Neuronal stem cell (in vitro differentiated cells): ENCODE results near the gene OVCA2.

ENCODE experiments used
- DNase-seq: peaks from one replicate; pipeline ENCODE4 v3.0.0-alpha.2; 2013; ENCODE audit warnings: low spot score
- H2AFZ ChIP-seq: one replicate; pipeline ENCODE4 v1.6.1; 2013; ENCODE audit warnings: mild to moderate bottlenecking, low read length, inconsistent platforms
- H2AK5ac ChIP-seq: 2 replicates; pipeline ENCODE4 v1.6.1; 2013; ENCODE audit warnings: low read depth, mild to moderate bottlenecking, inconsistent platforms, low read length, moderate library complexity, mixed read lengths
- H2BK120ac ChIP-seq: 2 replicates; pipeline ENCODE4 v1.6.1; 2013; ENCODE audit warnings: low read depth, mild to moderate bottlenecking, inconsistent platforms, low read length, moderate library complexity, mixed read lengths
- H2BK12ac ChIP-seq: one replicate; pipeline ENCODE4 v1.6.1; 2013; ENCODE audit warnings: low read length, inconsistent platforms
- H2BK15ac ChIP-seq: 2 replicates; pipeline ENCODE4 v1.6.1; 2013; ENCODE audit warnings: mild to moderate bottlenecking, low read length, inconsistent platforms, mixed read lengths
- H2BK5ac ChIP-seq: one replicate; pipeline ENCODE4 v1.6.1; 2013; ENCODE audit warnings: inconsistent platforms, mild to moderate bottlenecking, low read length, moderate library complexity
- H3K14ac ChIP-seq: one replicate; pipeline ENCODE4 v1.6.1; 2013; ENCODE audit warnings: low read length, inconsistent platforms
- H3K18ac ChIP-seq: 2 replicates; pipeline ENCODE4 v1.6.1; 2013; ENCODE audit warnings: low read length, inconsistent platforms
- H3K23ac ChIP-seq: 2 replicates; pipeline ENCODE4 v1.6.1; 2013; ENCODE audit warnings: low read depth, mild to moderate bottlenecking, mixed read lengths, low read length, inconsistent platforms; ENCODE audit not compliant: poor library complexity
- H3K27ac ChIP-seq: replicated peaks from 3 replicates; pipeline ENCODE4 v1.5.1; 2013; ENCODE audit warnings: low read length, inconsistent platforms
- H3K27me3 ChIP-seq, 3 experiments: 2 replicates each; pipeline ENCODE4 v1.6.1; 2013; ENCODE audit warnings: low read length in 3 of 3, mild to moderate bottlenecking in 2 of 3, inconsistent platforms in 1 of 3, low read depth in 1 of 3, mixed read lengths in 1 of 3, moderate library complexity in 1 of 3; ENCODE audit not compliant: control insufficient read depth in 3 of 3, insufficient read depth in 3 of 3
- H3K36me3 ChIP-seq, 2 donors: replicated peaks in 1 of 2; 2 replicates each; pipeline ENCODE4 v1.6.1; 2013; ENCODE audit warnings: low read length in 2 of 2; ENCODE audit not compliant: control insufficient read depth in 2 of 2, insufficient read depth in 2 of 2
- H3K4ac ChIP-seq: 2 replicates; pipeline ENCODE4 v1.6.1; 2013; ENCODE audit warnings: inconsistent platforms, mild to moderate bottlenecking, low read length, moderate library complexity
- H3K4me1 ChIP-seq, 2 donors: 1 replicate in 1 of 2; 2 replicates in 1 of 2; pipeline ENCODE4 v1.6.1; 2013; ENCODE audit warnings: low read length in 2 of 2, low read depth in 1 of 2; ENCODE audit not compliant: control insufficient read depth in 2 of 2, insufficient read depth in 1 of 2
- H3K4me2 ChIP-seq: one replicate; pipeline ENCODE4 v1.6.1; 2013; ENCODE audit warnings: mild to moderate bottlenecking, low read length, inconsistent platforms; ENCODE audit not compliant: insufficient read depth, poor library complexity, severe bottlenecking
- H3K4me3 ChIP-seq, 2 donors: 2 replicates each; pipeline ENCODE4 v1.5.1; 2013; ENCODE audit warnings: low read length in 2 of 2, mild to moderate bottlenecking in 2 of 2, inconsistent platforms in 1 of 2, moderate library complexity in 1 of 2
- H3K79me1 ChIP-seq: one replicate; pipeline ENCODE4 v1.6.1; 2013; ENCODE audit warnings: low read depth, mild to moderate bottlenecking, inconsistent platforms, low read length, moderate library complexity
- H3K9ac ChIP-seq: one replicate; pipeline ENCODE4 v1.6.1; 2013; ENCODE audit warnings: mild to moderate bottlenecking, low read depth, low read length, inconsistent platforms; ENCODE audit not compliant: poor library complexity
- H3K9me3 ChIP-seq, 2 donors: replicated peaks in 1 of 2; 2 replicates each; pipeline versions ENCODE3 to v1.6.1; 2013; ENCODE audit warnings: low read length in 2 of 2, mild to moderate bottlenecking in 2 of 2, inconsistent platforms in 1 of 2, low read depth in 1 of 2, mixed read lengths in 1 of 2, moderate library complexity in 1 of 2; ENCODE audit not compliant: control insufficient read depth in 2 of 2, insufficient read depth in 1 of 2
- H4K8ac ChIP-seq: one replicate; pipeline ENCODE4 v1.6.1; 2013; ENCODE audit warnings: low read depth, mild to moderate bottlenecking, inconsistent platforms, low read length, moderate library complexity
- H4K91ac ChIP-seq: one replicate; pipeline ENCODE4 v1.6.1; 2013; ENCODE audit warnings: low read length, low read depth, mild to moderate bottlenecking, inconsistent platforms; ENCODE audit not compliant: poor library complexity
- WGBS, 2 donors: extraction: QIAGEN DNeasy Blood & Tissue Kit; methylation state at CpG; one replicate each; pipeline ENCODE4 v1.1.7; 2013; ENCODE audit warnings: missing lambda C conversion rate in 2 of 2, mixed read lengths in 1 of 2; ENCODE audit not compliant: insufficient read length in 2 of 2, insufficient replicate concordance in 1 of 2; ENCODE audit errors: extremely low coverage in 2 of 2; 5-methylcytosine and 5-hydroxymethylcytosine counted together

OVCA2 gene

GRCh38 chr17:2054512-2055291, 12.9 kb downstream of the OVCA2 start, which contains the start of gene HIC1:
Gene HIC1 (plus strand): TSS chr17:2055103. CDS start chr17:2056691, 1,588 bp downstream.
- no peak within 1 kb of the TSS for H4K8ac ChIP-seq
- H3K9ac ChIP-seq: peak within 1 kb of the TSS; percentile 72
- H3K27me3 ChIP-seq: peaks cover 4 to 86% (median 69%) of the 10 kb centered on the region in 3 experiments
- peaks cover 0 to 6% of the 10 kb centered on the region in 2 donors for H3K36me3 ChIP-seq
- H3K23ac ChIP-seq: peak within 1 kb of the TSS; percentile 39
- no peak within 1 kb of the TSS for H4K91ac ChIP-seq
- H2AFZ ChIP-seq: peak within 1 kb of the TSS; percentile 82
- peak; percentile 68 for DNase-seq
- peak within 1 kb of the TSS; percentile 37 to 77 for H3K4me3 ChIP-seq
- H3K79me1 ChIP-seq: no peaks in the 10 kb centered on the region
- no peak within 1 kb of the TSS for H2AK5ac ChIP-seq
- H3K4me1 ChIP-seq: peaks cover 11 to 13% of the 10 kb centered on the region in 2 donors
- H3K18ac ChIP-seq: peak within 1 kb of the TSS; percentile 53
- H3K9me3 ChIP-seq: peaks cover 0 to 7% of the 10 kb centered on the region in 2 donors
- no peak within 1 kb of the TSS for H2BK120ac ChIP-seq
- H3K14ac ChIP-seq: no peak within 1 kb of the TSS
- H2BK12ac ChIP-seq: no peak within 1 kb of the TSS
- no peak within 1 kb of the TSS for H2BK5ac ChIP-seq
- peak within 1 kb of the TSS; percentile 83 for H3K4me2 ChIP-seq
- no peak within 1 kb of the TSS for H3K4ac ChIP-seq
- H3K27ac ChIP-seq: no peak within 1 kb of the TSS
- no CpG with 5 or more reads among the region's 72 CpGs for WGBS, 2 donors
- no peak within 1 kb of the TSS for H2BK15ac ChIP-seq

- Histone ChIP-seq H4K8ac (no peak overlapping the region), H3K4me2 (peak overlapping the region; percentile 83)
Observed at GRCh38 chr17:2055292-2056205, 13.7 kb downstream of the OVCA2 start.

GRCh38 chr17:2056206-2057174, 14.7 kb downstream of the OVCA2 start:
- H3K4me3 ChIP-seq: no peak overlapping the region
- peaks cover 3% of the 10 kb centered on the region for H3K79me1 ChIP-seq
- H3K36me3 ChIP-seq: peaks cover 5 to 22% of the 10 kb centered on the region in 2 donors
- H3K27me3 ChIP-seq: peaks cover 2 to 91% (median 70%) of the 10 kb centered on the region in 3 experiments
- H2BK5ac ChIP-seq: peak overlapping the region; percentile 35
- DNase-seq: no peak
- H2BK120ac ChIP-seq: no peak overlapping the region
- no peak overlapping the region for H3K27ac ChIP-seq
- no peak overlapping the region for H3K14ac ChIP-seq
- peak overlapping the region; percentile 84 for H3K9ac ChIP-seq
- peak overlapping the region; percentile 87 for H3K18ac ChIP-seq
- peak overlapping the region; percentile 37 for H3K4ac ChIP-seq
- H2BK15ac ChIP-seq: no peak overlapping the region
- H3K4me1 ChIP-seq: peaks cover 11 to 13% of the 10 kb centered on the region in 2 donors
- H3K4me2 ChIP-seq: peak overlapping the region; percentile 49
- no peak overlapping the region for H4K8ac ChIP-seq
- H3K9me3 ChIP-seq: peaks cover 0 to 7% of the 10 kb centered on the region in 2 donors
- peak overlapping the region; percentile 85 for H3K23ac ChIP-seq
- no peak overlapping the region for H2AFZ ChIP-seq
- no peak overlapping the region for H2BK12ac ChIP-seq
- no peak overlapping the region for H4K91ac ChIP-seq
- H2AK5ac ChIP-seq: peak overlapping the region; percentile 70
- WGBS, 2 donors: no CpG with 5 or more reads among the region's 85 CpGs

More at GRCh38 chr17:2055292-2056205, 13.7 kb downstream of the OVCA2 start:
- no peak overlapping the region for H2BK12ac ChIP-seq
- H3K14ac ChIP-seq: no peak overlapping the region
- H3K79me1 ChIP-seq: no peaks in the 10 kb centered on the region
- H3K4ac ChIP-seq: no peak overlapping the region
- H3K4me3 ChIP-seq: peak overlapping the region; percentile 27 to 53
- no peak overlapping the region for H2BK15ac ChIP-seq
- no peak overlapping the region for H2AK5ac ChIP-seq
- H3K27me3 ChIP-seq: peaks cover 4 to 93% (median 75%) of the 10 kb centered on the region in 3 experiments
- H2AFZ ChIP-seq: peak overlapping the region; percentile 82
- H3K23ac ChIP-seq: peak overlapping the region; percentile 31
- no peak overlapping the region for H2BK120ac ChIP-seq
- H4K91ac ChIP-seq: no peak overlapping the region
- H3K36me3 ChIP-seq: peaks cover 0 to 13% of the 10 kb centered on the region in 2 donors
- no peak overlapping the region for H3K27ac ChIP-seq
- H3K18ac ChIP-seq: no peak overlapping the region
- peak overlapping the region; percentile 60 for H3K9ac ChIP-seq
- H3K4me1 ChIP-seq: peaks cover 11 to 13% of the 10 kb centered on the region in 2 donors
- peaks cover 0 to 7% of the 10 kb centered on the region in 2 donors for H3K9me3 ChIP-seq
- WGBS, 2 donors: no CpG with 5 or more reads among the region's 113 CpGs
- H2BK5ac ChIP-seq: peak overlapping the region; percentile 35
- no peak for DNase-seq
